ENCODE results near the gene NFASC.

The NFASC gene

GRCh38 chr1:204971517-204972336 lies 101.1 kb downstream of the NFASC start:
- in situ Hi-C loops (cut with MboI; ENCODE audit: low pct_unique_long_range_greater_than_20kb, low sequenced_read_pairs, unreplicated experiment) = no loop called here

GRCh38 chr1:204972426-204972825 lies 101.8 kb downstream of the NFASC start:
- TF ChIP-seq CTCF (IDR thresholded peaks at IDR 0.05; ENCODE audit: extremely low read depth, insufficient read depth, missing control alignments) = no peak
- in situ Hi-C loops (cut with MboI; ENCODE audit: low pct_unique_long_range_greater_than_20kb, low sequenced_read_pairs, unreplicated experiment) = no loop called here

More at GRCh38 chr1:204971517-204972336, 101.1 kb downstream of the NFASC start:
- no peak for TF ChIP-seq CTCF (IDR thresholded peaks at IDR 0.05; ENCODE audit: extremely low read depth, insufficient read depth, missing control alignments)
- DNase-seq (ENCODE audit: low spot score) = no peak

DNA sequence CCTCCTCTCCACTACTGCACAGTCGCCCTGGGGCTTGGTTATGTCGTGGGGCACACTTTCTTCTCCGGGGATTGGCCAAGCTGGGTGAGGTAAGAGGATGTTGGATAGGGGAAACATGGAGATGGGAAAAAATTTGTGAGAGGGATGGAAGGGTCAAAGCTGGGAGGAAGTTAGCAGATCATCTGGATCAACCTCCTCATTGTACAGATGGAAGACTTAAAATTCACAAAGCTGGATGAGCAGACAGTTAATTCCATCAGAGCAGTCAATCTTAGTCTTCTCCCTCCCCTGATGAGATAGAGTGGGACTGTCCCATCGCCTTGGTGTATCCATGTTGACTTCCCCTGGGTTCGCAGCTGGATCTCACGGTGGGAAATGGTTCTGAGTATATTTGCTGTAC lies 102.8 kb downstream of the NFASC start:
- no peak for DNase-seq (ENCODE audit: low spot score)
- in situ Hi-C loops (cut with MboI; ENCODE audit: low pct_unique_long_range_greater_than_20kb, low sequenced_read_pairs, unreplicated experiment) = no loop called here

More at GRCh38 chr1:204972426-204972825, 101.8 kb downstream of the NFASC start:
- DNase-seq (ENCODE audit: low spot score) = no peak

DNA sequence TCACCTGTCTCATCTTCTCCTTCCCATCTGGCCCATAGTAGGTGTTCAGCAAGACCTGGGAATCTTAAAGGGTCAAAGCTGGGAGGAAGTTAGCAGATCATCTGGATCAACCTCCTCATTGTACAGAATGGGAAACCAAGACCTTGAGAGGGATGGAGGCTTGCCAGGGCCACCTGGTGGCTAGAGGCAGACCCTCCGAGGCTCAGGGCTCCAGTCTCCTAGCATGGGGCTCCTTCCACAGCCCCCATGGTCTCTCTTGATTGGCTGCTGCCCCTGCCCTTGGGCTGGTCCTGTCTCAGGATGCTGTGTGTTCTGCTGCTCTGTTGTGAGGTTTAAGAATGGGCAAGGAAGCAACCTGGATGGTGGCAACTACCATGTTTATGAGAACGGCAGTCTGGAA lies 103.7 kb downstream of the NFASC start:
- DNase-seq (ENCODE audit: low spot score) = no peak
- TF ChIP-seq CTCF (IDR thresholded peaks at IDR 0.05; ENCODE audit: extremely low read depth, insufficient read depth, missing control alignments) = no peak
- in situ Hi-C loops (cut with MboI; ENCODE audit: low pct_unique_long_range_greater_than_20kb, low sequenced_read_pairs, unreplicated experiment) = no loop called here

More for the DNA sequence above, 102.8 kb downstream of the NFASC start:
- TF ChIP-seq CTCF (IDR thresholded peaks at IDR 0.05; ENCODE audit: extremely low read depth, insufficient read depth, missing control alignments) = no peak

- no peak for DNase-seq (ENCODE audit: low spot score)
- TF ChIP-seq CTCF (IDR thresholded peaks at IDR 0.05; ENCODE audit: extremely low read depth, insufficient read depth, missing control alignments) = no peak
- in situ Hi-C loops (cut with MboI; ENCODE audit: low pct_unique_long_range_greater_than_20kb, low sequenced_read_pairs, unreplicated experiment) = loop anchor here (25.0 kb wide), 2 partner anchors 162 to 287 kb away; no protein-coding TSS in a partner anchor
These were observed 104.4 kb downstream of the NFASC start for GRCh38 chr1:204975021-204975420.

DNA sequence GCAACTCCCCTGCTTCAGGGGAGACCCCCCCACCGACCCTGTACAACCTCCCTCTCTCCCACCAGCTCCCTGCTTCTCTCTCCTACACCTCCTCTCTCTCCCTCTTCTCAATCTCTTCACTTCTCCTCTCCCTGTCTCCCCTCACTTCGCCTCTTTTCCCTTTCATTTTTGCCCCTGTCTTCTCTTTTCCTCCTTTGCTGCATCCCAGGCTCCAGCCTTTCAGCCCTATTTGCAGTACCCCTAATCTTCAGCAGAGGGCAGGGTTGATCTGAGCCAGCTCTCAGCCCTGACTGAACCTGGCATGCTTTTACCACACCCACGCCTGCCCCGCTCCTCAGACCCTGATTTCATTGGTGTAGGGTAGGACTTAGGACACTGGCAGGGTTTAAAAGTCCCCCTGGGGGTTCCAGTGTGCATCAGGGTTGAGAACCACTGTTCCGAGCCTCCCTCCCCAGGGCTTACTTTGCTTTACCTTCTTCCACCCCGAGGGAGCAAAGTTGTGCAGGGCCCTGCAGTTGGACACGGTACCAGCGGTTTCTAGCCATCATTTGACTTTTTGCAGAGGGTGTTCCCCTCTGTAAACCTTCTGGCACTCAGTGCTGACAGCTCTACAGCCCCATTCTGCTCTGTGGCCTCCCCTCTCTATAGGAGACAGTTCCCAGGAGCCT lies 105.0 kb downstream of the NFASC start:
- peak; percentile 85 for DNase-seq (ENCODE audit: low spot score)
- in situ Hi-C loops (cut with MboI; ENCODE audit: low pct_unique_long_range_greater_than_20kb, low sequenced_read_pairs, unreplicated experiment) = loop anchor here (25.0 kb wide), 2 partner anchors 162 to 287 kb away; no protein-coding TSS in a partner anchor
- TF ChIP-seq CTCF (IDR thresholded peaks at IDR 0.05; ENCODE audit: extremely low read depth, insufficient read depth, missing control alignments) = peak; percentile 88

Measured in GM13977 (cell line).